ENCODE data around the gene C10orf67.

DNA sequence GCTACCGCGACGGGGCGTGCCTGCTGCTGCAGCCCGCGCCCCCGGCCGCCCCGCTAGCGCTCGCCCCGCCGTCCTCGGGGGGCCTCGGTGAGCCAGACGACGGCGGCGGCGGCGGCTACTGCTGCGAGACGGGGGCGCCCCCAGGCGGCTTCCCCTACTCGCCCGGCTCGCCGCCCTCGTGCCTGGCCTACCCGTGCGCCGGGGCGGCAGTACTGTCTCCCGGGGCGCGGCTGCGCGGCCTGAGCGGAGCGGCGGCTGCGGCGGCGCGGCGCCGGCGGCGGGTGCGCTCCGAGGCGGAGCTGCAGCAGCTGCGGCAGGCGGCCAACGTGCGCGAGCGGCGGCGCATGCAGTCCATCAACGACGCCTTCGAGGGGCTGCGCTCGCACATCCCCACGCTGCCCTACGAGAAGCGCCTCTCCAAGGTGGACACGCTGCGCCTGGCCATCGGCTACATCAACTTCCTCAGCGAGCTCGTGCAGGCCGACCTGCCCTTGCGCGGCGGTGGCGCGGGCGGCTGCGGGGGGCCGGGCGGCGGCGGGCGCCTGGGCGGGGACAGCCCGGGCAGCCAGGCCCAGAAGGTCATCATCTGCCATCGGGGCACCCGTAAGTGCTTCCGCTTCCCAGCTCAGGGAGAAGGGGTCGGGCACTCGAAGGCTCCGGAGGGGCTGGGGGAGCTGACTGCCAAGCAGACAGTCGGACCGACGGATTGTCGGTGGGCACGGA, 151.7 kb downstream of the C10orf67 start:
- TF ChIP-seq, protein P1, sequence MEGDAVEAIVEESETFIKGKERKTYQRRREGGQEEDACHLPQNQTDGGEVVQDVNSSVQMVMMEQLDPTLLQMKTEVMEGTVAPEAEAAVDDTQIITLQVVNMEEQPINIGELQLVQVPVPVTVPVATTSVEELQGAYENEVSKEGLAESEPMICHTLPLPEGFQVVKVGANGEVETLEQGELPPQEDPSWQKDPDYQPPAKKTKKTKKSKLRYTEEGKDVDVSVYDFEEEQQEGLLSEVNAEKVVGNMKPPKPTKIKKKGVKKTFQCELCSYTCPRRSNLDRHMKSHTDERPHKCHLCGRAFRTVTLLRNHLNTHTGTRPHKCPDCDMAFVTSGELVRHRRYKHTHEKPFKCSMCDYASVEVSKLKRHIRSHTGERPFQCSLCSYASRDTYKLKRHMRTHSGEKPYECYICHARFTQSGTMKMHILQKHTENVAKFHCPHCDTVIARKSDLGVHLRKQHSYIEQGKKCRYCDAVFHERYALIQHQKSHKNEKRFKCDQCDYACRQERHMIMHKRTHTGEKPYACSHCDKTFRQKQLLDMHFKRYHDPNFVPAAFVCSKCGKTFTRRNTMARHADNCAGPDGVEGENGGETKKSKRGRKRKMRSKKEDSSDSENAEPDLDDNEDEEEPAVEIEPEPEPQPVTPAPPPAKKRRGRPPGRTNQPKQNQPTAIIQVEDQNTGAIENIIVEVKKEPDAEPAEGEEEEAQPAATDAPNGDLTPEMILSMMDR (IDR thresholded peaks at IDR 0.05), result no peak
- TF ChIP-seq POLR2A (IDR thresholded peaks at IDR 0.05), result no peak

Measured in uterus (tissue), 2 donors.